HUES64 (cell line): ENCODE results near the gene EIF4E1B. TPM values are rescaled to one million over a fixed set of nuclear protein-coding genes. Genes with fewer than 3 reads are reported as not detected.
"Not testable (repeated sequence)": the region's sequence is repeated elsewhere in the genome, so short reads cannot be mapped to it uniquely, and the experiment has no call there.

Experiments
- H3K27ac ChIP-seq: 2 replicates; pipeline ENCODE4 v1.7.0; 2013; ENCODE audit warnings: low read depth, low read length, inconsistent platforms
- H3K27me3 ChIP-seq: 2 replicates; pipeline ENCODE4 v1.6.1; 2013; ENCODE audit warnings: mild to moderate bottlenecking, low read length; ENCODE audit not compliant: insufficient read depth
- H3K36me3 ChIP-seq: 2 replicates; pipeline ENCODE4 v1.6.1; 2013; ENCODE audit warnings: mild to moderate bottlenecking, low read length; ENCODE audit not compliant: insufficient read depth
- H3K4me1 ChIP-seq: 2 replicates; pipeline ENCODE4 v1.6.1; 2013; ENCODE audit warnings: mild to moderate bottlenecking, low read length, moderate library complexity; ENCODE audit not compliant: insufficient read depth
- H3K4me3 ChIP-seq: 2 replicates; pipeline ENCODE4 v1.5.1; 2013; ENCODE audit warnings: mild to moderate bottlenecking, low read length, moderate library complexity
- H3K9ac ChIP-seq: 2 replicates; pipeline ENCODE4 v1.6.1; 2013; ENCODE audit warnings: mild to moderate bottlenecking, low read depth, low read length
- H3K9me3 ChIP-seq: 2 replicates; pipeline ENCODE4 v1.6.1; 2013; ENCODE audit warnings: low read depth, low read length; ENCODE audit not compliant: insufficient read depth
- WGBS: fragments of 150-250, 120-280 bp; methylation state at CpG from one replicate; pipeline ENCODE4 v1.1.7; 2013; ENCODE audit warnings: missing lambda C conversion rate; 5-methylcytosine and 5-hydroxymethylcytosine counted together
- polyA plus RNA-seq, 2 experiments: library from polyadenylated mRNA; stranded (reverse); fragments of 50-300 nt; gene quantifications; one replicate each; pipeline ENCODE4 v1.2.3, GENCODE V29; 2013

EIF4E1B gene, protein sequence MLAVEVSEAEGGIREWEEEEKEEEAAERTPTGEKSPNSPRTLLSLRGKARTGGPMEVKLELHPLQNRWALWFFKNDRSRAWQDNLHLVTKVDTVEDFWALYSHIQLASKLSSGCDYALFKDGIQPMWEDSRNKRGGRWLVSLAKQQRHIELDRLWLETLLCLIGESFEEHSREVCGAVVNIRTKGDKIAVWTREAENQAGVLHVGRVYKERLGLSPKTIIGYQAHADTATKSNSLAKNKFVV
- 0.45 TPM for polyA plus RNA-seq (2013, experiment 1 of 2)
- polyA plus RNA-seq (2013, experiment 2 of 2): not detected

DNA sequence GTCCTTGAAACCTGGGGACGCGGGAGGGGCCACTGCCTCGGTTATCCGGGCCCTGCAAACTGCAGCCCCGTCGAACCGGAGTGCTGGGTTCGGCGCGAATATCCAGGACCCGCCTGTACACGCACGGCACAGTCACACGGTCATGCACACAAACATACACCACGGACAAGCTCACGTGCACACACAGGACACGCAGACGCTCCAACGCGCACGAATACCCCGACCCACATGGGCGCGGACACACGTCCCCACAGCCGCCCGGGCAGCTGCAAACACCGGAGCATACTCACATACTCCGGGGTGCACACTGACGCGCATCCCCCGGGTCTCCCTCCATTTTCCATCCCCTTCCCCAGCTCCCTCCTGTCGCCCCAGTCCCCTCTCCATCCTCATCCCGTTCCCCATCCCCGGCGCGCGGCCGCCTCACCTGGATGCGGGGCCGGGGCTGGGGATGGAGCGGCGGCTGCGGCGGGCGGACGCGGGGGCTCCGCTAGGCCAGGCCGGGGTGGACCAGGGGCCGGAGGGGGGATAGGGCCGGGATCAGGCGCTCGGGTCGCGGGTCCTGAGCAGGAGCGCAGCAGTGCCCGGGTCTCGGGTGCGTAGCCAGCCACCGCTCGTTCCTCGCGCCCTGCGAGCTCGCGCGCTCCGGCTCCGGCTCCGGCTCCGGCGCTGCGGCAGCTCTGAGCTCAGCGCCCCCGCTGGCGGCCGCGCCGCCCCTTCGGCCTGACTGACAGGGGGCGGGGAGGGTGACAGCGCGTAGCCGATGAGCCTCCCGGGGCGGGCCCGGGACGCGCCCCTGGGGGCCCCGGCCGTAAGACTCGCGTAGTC, at the start of gene EIF4E1B, which contains the start of gene SNCB:
TSS of gene EIF4E1B (plus strand) at position 823 of the 828 bp plus-strand sequence. CDS start 12,113 bp downstream, outside the sequence.
TSS of gene SNCB (minus strand) at position 682 of the 828 bp plus-strand sequence. CDS start 880 bp downstream, outside the sequence.
- H3K27ac ChIP-seq: no peak within 1 kb of the TSS
- no peaks in the 10 kb centered on the region for H3K36me3 ChIP-seq
- no peaks in the 10 kb centered on the region for H3K9me3 ChIP-seq
- H3K4me3 ChIP-seq: peak within 1 kb of the TSS; percentile 77
- H3K27me3 ChIP-seq: peaks cover 64% of the 10 kb centered on the region
- no peak within 1 kb of the TSS; the same call in 1 of the 2 replicates for H3K9ac ChIP-seq
- under 1% methylated on average over 94 of the region's 94 CpGs for WGBS
- H3K4me1 ChIP-seq: peaks cover 17% of the 10 kb centered on the region

DNA sequence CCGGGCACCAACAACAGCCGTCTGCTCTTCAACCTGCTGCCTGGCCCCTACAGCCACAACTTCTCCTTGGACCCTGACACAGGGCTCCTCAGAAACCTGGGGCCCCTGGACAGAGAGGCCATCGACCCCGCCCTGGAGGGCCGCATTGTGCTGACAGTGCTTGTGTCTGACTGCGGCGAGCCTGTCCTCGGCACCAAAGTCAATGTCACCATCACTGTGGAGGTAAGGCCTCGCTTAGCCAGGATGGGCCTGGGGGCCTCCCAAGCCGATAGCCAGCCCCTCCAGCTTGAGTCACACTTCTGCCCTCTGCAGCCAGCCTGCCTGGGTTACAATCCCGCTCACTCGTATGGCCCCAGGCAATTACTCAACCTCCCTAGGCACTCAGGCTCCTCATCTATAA, 49.1 kb upstream of the EIF4E1B start:
- Histone ChIP-seq H3K4me1 (no peaks in the 10 kb centered on the region), H3K27ac (no peak overlapping the region), H3K4me3 (no peak overlapping the region), H3K9me3 (peaks cover 8% of the 10 kb centered on the region; the same call in 1 of the 2 replicates), H3K27me3 (no peaks in the 10 kb centered on the region), H3K9ac (no peak overlapping the region), H3K36me3 (no peaks in the 10 kb centered on the region)
- 86% methylated on average over 12 of the region's 12 CpGs for WGBS

DNA sequence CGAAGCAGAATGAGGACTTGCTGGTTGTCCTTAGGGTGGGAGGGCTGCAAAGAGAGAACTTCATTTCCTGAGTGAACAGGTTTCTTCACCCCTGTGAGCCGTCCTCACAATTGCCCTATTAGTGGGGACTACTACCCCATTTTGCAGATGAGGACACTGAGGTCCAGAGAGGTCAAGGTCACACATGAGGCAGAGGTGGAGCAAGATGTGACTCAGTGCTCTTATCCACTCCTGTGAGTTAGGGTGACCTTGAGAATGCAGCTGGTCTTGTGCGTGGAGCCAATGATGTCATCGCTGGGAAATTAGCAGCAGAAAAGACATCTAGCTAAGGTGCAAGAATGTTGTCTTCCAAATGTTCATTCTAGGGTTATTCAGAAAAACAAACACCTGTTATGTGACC, 47.4 kb upstream of the EIF4E1B start:
- Histone ChIP-seq H3K4me3 (no peak overlapping the region), H3K9ac (no peak overlapping the region), H3K27me3 (no peaks in the 10 kb centered on the region), H3K36me3 (no peaks in the 10 kb centered on the region), H3K27ac (no peak overlapping the region), H3K9me3 (peaks cover 8% of the 10 kb centered on the region; the same call in 1 of the 2 replicates), H3K4me1 (no peaks in the 10 kb centered on the region)
- WGBS: 82% methylated on average over 4 of the region's 4 CpGs

DNA sequence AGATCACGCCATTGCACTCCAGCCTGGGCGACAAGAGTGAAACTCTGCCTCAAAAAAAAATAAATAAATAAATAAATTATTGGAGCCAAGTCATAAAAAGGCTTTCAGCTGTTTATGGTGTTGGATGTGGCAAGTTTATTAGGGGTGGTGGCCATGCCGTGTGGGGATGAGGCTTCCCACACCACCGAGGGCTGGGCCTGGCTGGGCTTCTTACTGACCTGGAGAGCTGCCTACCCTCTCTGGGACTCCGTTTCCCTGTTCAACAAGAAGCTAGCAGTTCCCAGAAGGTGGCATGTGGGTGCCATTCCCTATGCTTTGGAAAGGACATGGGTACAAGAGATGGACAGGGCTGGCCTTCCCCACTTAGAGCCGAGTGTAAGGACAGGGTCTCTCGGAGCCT, 43.1 kb upstream of the EIF4E1B start:
- WGBS: 94% methylated on average over 5 of the region's 7 CpGs
- H3K4me3 ChIP-seq: no peak overlapping the region
- H3K9ac ChIP-seq: no peak overlapping the region
- no peaks in the 10 kb centered on the region; the same call in 1 of the 2 replicates for H3K27me3 ChIP-seq
- H3K9me3 ChIP-seq: peaks cover 8% of the 10 kb centered on the region; the same call in 1 of the 2 replicates
- no peak overlapping the region for H3K27ac ChIP-seq
- no peaks in the 10 kb centered on the region for H3K4me1 ChIP-seq
- H3K36me3 ChIP-seq: no peaks in the 10 kb centered on the region

- Histone ChIP-seq H3K27me3 (no peaks in the 10 kb centered on the region; the same call in 1 of the 2 replicates), H3K9me3 (peaks cover 8% of the 10 kb centered on the region; the same call in 1 of the 2 replicates), H3K36me3 (no peaks in the 10 kb centered on the region), H3K27ac (no peak overlapping the region), H3K4me3 (no peak overlapping the region), H3K9ac (no peak overlapping the region), H3K4me1 (no peaks in the 10 kb centered on the region)
Measured at GRCh38 chr5:176588297-176588696, 42.2 kb upstream of the EIF4E1B start.

- H3K9ac ChIP-seq: no peak overlapping the region
Measured at GRCh38 chr5:176589039-176589769, 41.3 kb upstream of the EIF4E1B start.

GRCh38 chr5:176590035-176590717, 40.3 kb upstream of the EIF4E1B start:
- Histone ChIP-seq H3K27ac (no peak overlapping the region), H3K36me3 (no peaks in the 10 kb centered on the region), H3K27me3 (no peaks in the 10 kb centered on the region; the same call in 1 of the 2 replicates), H3K4me3 (no peak overlapping the region), H3K9me3 (peaks cover 3% of the 10 kb centered on the region; the same call in 1 of the 2 replicates), H3K9ac (no peak overlapping the region), H3K4me1 (no peaks in the 10 kb centered on the region)
- WGBS: 88% methylated on average over 12 of the region's 17 CpGs

More at GRCh38 chr5:176589039-176589769, 41.3 kb upstream of the EIF4E1B start:
- Histone ChIP-seq H3K27me3 (no peaks in the 10 kb centered on the region; the same call in 1 of the 2 replicates), H3K4me1 (no peaks in the 10 kb centered on the region), H3K36me3 (no peaks in the 10 kb centered on the region), H3K27ac (no peak overlapping the region), H3K4me3 (no peak overlapping the region), H3K9me3 (peaks cover 8% of the 10 kb centered on the region; the same call in 1 of the 2 replicates)
- WGBS: 89% methylated on average over 31 of the region's 31 CpGs

- 88% methylated on average over 2 of the region's 2 CpGs for WGBS
- H3K4me1 ChIP-seq, H3K4me3 ChIP-seq, H3K27ac ChIP-seq, H3K9me3 ChIP-seq, H3K36me3 ChIP-seq, H3K27me3 ChIP-seq, H3K9ac ChIP-seq: not testable (repeated sequence)
Measured at GRCh38 chr5:176591667-176592066, 38.8 kb upstream of the EIF4E1B start.

DNA sequence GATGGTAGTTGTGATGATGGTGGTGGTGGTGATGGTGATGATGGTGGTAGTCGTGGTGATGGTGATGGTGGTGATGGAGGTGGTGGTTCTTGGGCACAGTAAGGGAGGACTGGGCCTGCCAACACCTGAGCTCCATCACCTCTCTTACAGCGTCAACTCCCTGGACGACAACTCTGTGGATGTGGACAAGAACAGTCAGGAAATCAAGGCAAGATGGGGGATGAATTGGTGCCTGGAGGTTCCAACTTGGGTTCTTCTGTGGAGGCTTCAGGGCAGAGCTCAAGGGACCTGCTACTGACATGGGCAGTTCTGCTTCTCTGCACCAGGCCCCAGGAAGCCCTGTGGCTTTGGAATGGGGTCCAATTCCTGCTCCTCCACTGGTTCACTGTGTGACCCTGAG, 37.9 kb upstream of the EIF4E1B start:
- Histone ChIP-seq H3K4me1 (no peaks in the 10 kb centered on the region), H3K9ac (no peak overlapping the region), H3K4me3 (no peak overlapping the region), H3K27me3 (peaks cover 6% of the 10 kb centered on the region), H3K9me3 (no peaks in the 10 kb centered on the region), H3K27ac (no peak overlapping the region), H3K36me3 (no peaks in the 10 kb centered on the region)
- 94% methylated on average over 3 of the region's 3 CpGs for WGBS

DNA sequence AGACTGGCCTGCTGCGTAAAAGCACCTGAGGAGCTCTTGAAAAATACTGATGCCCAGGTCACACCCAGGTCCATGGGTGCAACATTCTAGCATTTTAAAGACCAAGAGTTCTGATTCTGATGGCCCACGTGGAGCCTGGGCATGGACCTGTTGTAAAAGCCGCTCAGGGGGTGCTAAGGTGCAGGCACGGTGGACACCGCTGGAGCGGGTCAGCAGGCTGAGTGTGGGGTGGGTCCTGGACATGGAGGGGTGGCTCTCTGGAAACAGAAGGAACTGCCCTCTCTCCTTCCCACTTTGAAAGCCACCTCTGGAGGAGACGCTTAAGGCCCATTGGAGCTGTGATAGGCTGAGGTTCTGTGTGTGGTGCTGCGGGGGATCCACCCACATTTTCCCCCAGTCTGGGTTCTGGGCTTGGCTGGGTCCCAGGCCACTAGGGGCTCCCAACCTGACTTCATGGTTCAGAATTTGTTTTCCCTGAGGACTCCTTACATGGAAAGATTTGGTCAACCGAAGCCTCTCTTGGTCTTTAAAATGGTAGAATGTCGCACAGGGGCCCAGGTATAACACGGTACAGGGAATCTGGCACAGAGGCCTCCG, 37.1 kb upstream of the EIF4E1B start:
- H3K9me3 ChIP-seq: no peaks in the 10 kb centered on the region
- H3K9ac ChIP-seq: no peak overlapping the region
- H3K36me3 ChIP-seq: 0 out of 2 replicates have a peak, but pooled peaks cover 1% of the 10 kb centered on the region
- H3K4me3 ChIP-seq: no peak overlapping the region
- H3K4me1 ChIP-seq: no peaks in the 10 kb centered on the region
- H3K27me3 ChIP-seq: peaks cover 6% of the 10 kb centered on the region
- WGBS: 94% methylated on average over 11 of the region's 12 CpGs
- no peak overlapping the region for H3K27ac ChIP-seq
